Measurements from ENCODE around the gene NUP43. TPM values are rescaled to one million over a fixed set of nuclear protein-coding genes. Genes with fewer than 3 reads are reported as not detected.
"Not testable (repeated sequence)": the region's sequence is repeated elsewhere in the genome, so short reads cannot be mapped to it uniquely, and the experiment has no call there.

The NUP43 gene
- total RNA-seq, 2 donors from 2014 or later = 22.4 to 27.7 TPM

- no peak for DNase-seq
- ATAC-seq = peak; percentile 23 to 58
- intact Hi-C loops (cut with DNase I) = no loop called here
Observed at GRCh38 chr6:149750136-149750609, 3.8 kb upstream of the NUP43 start.

GRCh38 chr6:149749594-149750135, 3.3 kb upstream of the NUP43 start, which contains the start of gene PCMT1:
PCMT1 (plus strand) TSS chr6:149749741; CDS start chr6:149749902, 161 bp downstream.
- ATAC-seq = peak; percentile 98 to 99
- DNase-seq = peak; percentile 93

GRCh38 chr6:149749082-149749593, 2.8 kb upstream of the NUP43 start:
- DNase-seq; intact Hi-C loops (cut with DNase I): not testable (repeated sequence)
- peak; percentile 8 to 19 for ATAC-seq

More at GRCh38 chr6:149749594-149750135, 3.3 kb upstream of the NUP43 start, which contains the start of gene PCMT1:
- intact Hi-C loops (cut with DNase I) = no loop called here

- intact Hi-C loops (cut with DNase I); DNase-seq; ATAC-seq: not testable (repeated sequence)
Observed at GRCh38 chr6:149745252-149745651, 1.1 kb downstream of the NUP43 start.

GRCh38 chr6:149734915-149735314, 11.4 kb downstream of the NUP43 start:
- DNase-seq = no peak
- intact Hi-C loops (cut with DNase I) = no loop called here
- no peak for ATAC-seq

- DNase-seq (no peak), ATAC-seq (no peak)
- intact Hi-C loops (cut with DNase I) = no loop called here
Observed at GRCh38 chr6:149733089-149733720, 13.1 kb downstream of the NUP43 start.

GRCh38 chr6:149729824-149730223, 16.5 kb downstream of the NUP43 start:
- intact Hi-C loops (cut with DNase I) = no loop called here
- ATAC-seq (no peak), DNase-seq (no peak)

GRCh38 chr6:149728499-149729234, 17.7 kb downstream of the NUP43 start:
- intact Hi-C loops (cut with DNase I) = no loop called here
- ATAC-seq = no peak
- no peak for DNase-seq

GRCh38 chr6:149727793-149728498, 18.4 kb downstream of the NUP43 start:
- intact Hi-C loops (cut with DNase I) = no loop called here
- DNase-seq (no peak), ATAC-seq (no peak)

- intact Hi-C loops (cut with DNase I) = no loop called here
- no peak for ATAC-seq
- DNase-seq = no peak
Observed at GRCh38 chr6:149725785-149726184, 20.5 kb downstream of the NUP43 start.

GRCh38 chr6:149723771-149724417, 22.4 kb downstream of the NUP43 start:
- peak; percentile 36 for DNase-seq
- peak; percentile 82 to 84 for ATAC-seq
- intact Hi-C loops (cut with DNase I) = no loop called here

- no peak for DNase-seq
- no peak for ATAC-seq
- intact Hi-C loops (cut with DNase I) = no loop called here
Observed at GRCh38 chr6:149723262-149723661, 23.1 kb downstream of the NUP43 start.

- ATAC-seq (no peak), DNase-seq (no peak)
- intact Hi-C loops (cut with DNase I) = no loop called here
Observed at GRCh38 chr6:149719531-149719930, 26.8 kb downstream of the NUP43 start.

GRCh38 chr6:149717588-149718458, 28.5 kb downstream of the NUP43 start, which contains the start of gene LATS1:
LATS1 (minus strand) TSS chr6:149718101; CDS start chr6:149702126, 15,975 bp downstream.
- intact Hi-C loops (cut with DNase I) = no loop called here
- DNase-seq (peak; percentile 94), ATAC-seq (peak; percentile 95 to 96)

- DNase-seq = no peak
- intact Hi-C loops (cut with DNase I) = no loop called here
- no peak for ATAC-seq
Observed at GRCh38 chr6:149717255-149717587, 29.1 kb downstream of the NUP43 start.

GRCh38 chr6:149716181-149716963, 30.0 kb downstream of the NUP43 start:
- no peak for DNase-seq
- no peak for ATAC-seq
- intact Hi-C loops (cut with DNase I) = no loop called here

GRCh38 chr6:149714442-149714841, 31.9 kb downstream of the NUP43 start:
- DNase-seq (no peak), ATAC-seq (no peak)
- intact Hi-C loops (cut with DNase I) = no loop called here

Data from left cardiac atrium (tissue), 4 donors.